Frontal cortex (tissue), 4 donors: ENCODE data around the gene AMY1B. TPM values are rescaled to one million over a fixed set of nuclear protein-coding genes. Genes with fewer than 3 reads are reported as not detected.
"Not testable (repeated sequence)": the region's sequence is repeated elsewhere in the genome, so short reads cannot be mapped to it uniquely, and the experiment has no call there.

Source experiments
- DNase-seq, 2 donors: peaks; one replicate each; pipeline ENCODE4 v3.0.0; 2012; ENCODE audit warnings: low spot score in 2 of 2
- FAIRE-seq: peaks from 2 replicates; lab custom pipeline; 2012; peaks lifted over from hg19 to GRCh38; lab: Jason Lieb, UNC
- total RNA-seq: library from RNA; depleted of rRNA; stranded (reverse); fragments of >200 nt; gene quantifications from one replicate; pipeline ENCODE4 v1.2.3, GENCODE V29; 2014
- donor health status: control.
- donor health status: control.
- donor health status: control.

The AMY1B gene
- not detected for total RNA-seq

DNA sequence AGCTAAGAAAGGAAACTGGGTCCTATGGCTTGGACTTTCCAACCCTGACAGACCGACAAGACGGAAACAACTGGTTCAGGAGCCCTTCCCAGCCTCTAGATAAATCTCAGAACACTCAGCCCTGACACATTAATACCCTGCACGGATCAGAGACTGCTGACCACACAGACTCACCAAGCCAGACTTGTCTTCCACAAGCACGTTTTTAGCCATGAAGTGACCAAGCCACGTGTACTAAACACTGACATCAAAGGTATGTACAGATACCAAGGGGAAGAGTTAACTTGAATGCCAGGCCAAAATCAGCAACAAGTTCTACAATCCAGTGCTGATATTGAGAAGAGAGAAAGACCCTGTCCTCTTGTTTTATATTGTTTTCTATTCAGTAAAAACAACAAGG is at the start of gene AMY1B:
Gene AMY1B, minus strand, starts transcription at position 101 of the 400 bp plus-strand sequence. CDS start 571 bp downstream, outside the sequence.
- not testable (repeated sequence) for DNase-seq, FAIRE-seq

GRCh38 chr1:103745040-103745439 is 49.0 kb upstream of the AMY1B start:
- DNase-seq, FAIRE-seq: not testable (repeated sequence)

- DNase-seq, FAIRE-seq: not testable (repeated sequence)
Measured at GRCh38 chr1:103744449-103744848, 48.4 kb upstream of the AMY1B start.

- DNase-seq, result not testable (repeated sequence)
- peak; percentile 57 for FAIRE-seq
Measured at GRCh38 chr1:103738031-103738430, 42.0 kb upstream of the AMY1B start.

DNA sequence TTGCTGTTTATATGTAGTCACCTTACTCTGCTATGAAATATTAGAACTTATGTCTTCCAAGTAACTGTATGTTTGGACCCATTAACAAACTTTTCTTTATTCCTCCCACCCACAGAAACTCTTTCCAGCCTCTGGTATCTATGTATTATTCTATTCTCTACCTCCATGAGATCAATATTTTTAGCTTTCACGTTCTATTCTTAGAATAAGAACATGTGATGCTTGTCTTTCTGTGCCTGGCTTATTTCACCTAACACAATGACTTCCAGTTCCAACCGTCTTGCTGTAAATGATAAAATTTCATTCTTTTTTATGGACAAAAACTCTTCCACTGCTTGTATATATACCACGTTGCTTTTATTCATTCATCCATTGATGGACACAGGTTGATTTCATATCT is 39.3 kb upstream of the AMY1B start:
- FAIRE-seq, result peak; percentile 39
- not testable (repeated sequence) for DNase-seq

GRCh38 chr1:103721473-103721872 is 25.5 kb upstream of the AMY1B start:
- FAIRE-seq, DNase-seq: not testable (repeated sequence)

- not testable (repeated sequence) for FAIRE-seq, DNase-seq
Measured at GRCh38 chr1:103717404-103717803, 21.4 kb upstream of the AMY1B start.

- not testable (repeated sequence) for FAIRE-seq, DNase-seq
Measured at GRCh38 chr1:103710381-103710780, 14.4 kb upstream of the AMY1B start.

DNA sequence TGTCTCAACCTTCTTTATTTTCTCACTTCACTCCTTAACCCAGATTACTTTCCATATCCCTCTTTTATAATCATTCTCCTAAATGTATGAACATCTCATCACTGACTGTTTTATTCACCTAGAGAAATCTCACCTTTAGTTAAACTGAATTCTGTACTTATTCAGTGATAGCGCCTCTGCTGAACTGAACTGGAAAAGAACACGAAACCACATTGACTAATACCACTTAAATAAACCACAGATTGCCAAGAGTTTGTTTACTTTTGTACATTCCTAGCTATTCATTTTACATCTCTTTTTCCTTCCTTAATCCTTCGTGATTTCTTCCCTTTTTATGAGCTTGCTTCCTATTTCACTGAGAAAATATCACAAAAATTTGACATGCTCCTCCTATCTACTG is 11.7 kb upstream of the AMY1B start:
- DNase-seq, FAIRE-seq: not testable (repeated sequence)

DNA sequence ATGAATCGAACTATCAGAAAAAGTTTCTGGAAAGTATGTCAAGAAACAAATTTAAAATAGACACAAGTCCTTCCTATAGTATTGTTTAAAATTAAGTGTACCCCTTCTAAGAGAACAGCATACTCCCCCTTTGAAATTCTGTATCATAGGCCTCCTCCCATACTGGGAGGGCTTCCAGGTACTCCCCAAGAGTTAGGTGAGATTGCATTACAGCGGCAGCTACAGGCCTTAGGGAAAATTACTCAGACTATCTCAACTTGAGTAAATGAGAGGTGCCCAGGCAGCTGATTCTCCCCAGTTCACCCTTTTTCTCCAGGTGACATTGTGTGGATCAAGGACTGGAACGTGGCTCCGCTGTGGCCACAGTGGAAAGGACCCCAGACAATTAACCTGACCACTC is 5.2 kb upstream of the AMY1B start:
- not testable (repeated sequence) for DNase-seq

GRCh38 chr1:103700669-103701068 is 4.7 kb upstream of the AMY1B start:
- not testable (repeated sequence) for FAIRE-seq, DNase-seq

More for the DNA sequence above, 5.2 kb upstream of the AMY1B start:
- not testable (repeated sequence) for FAIRE-seq

- FAIRE-seq, DNase-seq: not testable (repeated sequence)
Measured at GRCh38 chr1:103697430-103697829, 1.4 kb upstream of the AMY1B start.

DNA sequence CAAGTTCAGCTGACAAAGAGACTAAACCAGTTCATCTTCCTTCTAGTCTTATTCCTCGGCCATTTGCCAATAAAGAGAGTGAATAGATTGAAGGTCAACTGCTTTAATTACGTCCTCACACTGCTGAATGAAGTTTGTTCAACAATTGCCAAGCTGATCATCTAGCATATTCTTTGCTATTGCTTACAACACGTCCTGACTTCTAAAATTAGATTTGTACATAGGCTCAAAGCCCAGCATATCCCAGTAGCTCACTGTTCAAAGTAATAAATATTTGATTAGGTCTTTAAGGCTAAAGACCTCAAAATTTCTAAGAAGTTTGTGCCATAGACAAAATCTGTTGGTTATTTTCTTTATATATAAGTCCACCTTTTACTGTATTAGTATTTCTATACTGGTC is 19.7 kb downstream of the AMY1B start:
- DNase-seq, result not testable (repeated sequence)
- peak; percentile 3 for FAIRE-seq

DNA sequence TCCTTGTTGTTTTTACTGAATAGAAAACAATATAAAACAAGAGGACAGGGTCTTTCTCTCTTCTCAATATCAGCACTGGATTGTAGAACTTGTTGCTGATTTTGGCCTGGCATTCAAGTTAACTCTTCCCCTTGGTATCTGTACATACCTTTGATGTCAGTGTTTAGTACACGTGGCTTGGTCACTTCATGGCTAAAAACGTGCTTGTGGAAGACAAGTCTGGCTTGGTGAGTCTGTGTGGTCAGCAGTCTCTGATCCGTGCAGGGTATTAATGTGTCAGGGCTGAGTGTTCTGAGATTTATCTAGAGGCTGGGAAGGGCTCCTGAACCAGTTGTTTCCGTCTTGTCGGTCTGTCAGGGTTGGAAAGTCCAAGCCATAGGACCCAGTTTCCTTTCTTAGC is 40.5 kb downstream of the AMY1B start, which contains the start of gene AMY1A:
Gene AMY1A, plus strand, starts transcription at position 301 of the 400 bp plus-strand sequence. CDS start 571 bp downstream, outside the sequence.
- not testable (repeated sequence) for DNase-seq, FAIRE-seq

- not testable (repeated sequence) for FAIRE-seq, DNase-seq
Measured at GRCh38 chr1:103654133-103654532, 41.9 kb downstream of the AMY1B start.

GRCh38 chr1:103650889-103651288 is 45.1 kb downstream of the AMY1B start:
- not testable (repeated sequence) for FAIRE-seq, DNase-seq

DNA sequence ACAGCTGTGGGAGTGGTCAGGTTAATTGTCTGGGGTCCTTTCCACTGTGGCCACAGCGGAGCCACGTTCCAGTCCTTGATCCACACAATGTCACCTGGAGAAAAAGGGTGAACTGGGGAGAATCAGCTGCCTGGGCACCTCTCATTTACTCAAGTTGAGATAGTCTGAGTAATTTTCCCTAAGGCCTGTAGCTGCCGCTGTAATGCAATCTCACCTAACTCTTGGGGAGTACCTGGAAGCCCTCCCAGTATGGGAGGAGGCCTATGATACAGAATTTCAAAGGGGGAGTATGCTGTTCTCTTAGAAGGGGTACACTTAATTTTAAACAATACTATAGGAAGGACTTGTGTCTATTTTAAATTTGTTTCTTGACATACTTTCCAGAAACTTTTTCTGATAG is 45.7 kb downstream of the AMY1B start:
- FAIRE-seq, DNase-seq: not testable (repeated sequence)

DNA sequence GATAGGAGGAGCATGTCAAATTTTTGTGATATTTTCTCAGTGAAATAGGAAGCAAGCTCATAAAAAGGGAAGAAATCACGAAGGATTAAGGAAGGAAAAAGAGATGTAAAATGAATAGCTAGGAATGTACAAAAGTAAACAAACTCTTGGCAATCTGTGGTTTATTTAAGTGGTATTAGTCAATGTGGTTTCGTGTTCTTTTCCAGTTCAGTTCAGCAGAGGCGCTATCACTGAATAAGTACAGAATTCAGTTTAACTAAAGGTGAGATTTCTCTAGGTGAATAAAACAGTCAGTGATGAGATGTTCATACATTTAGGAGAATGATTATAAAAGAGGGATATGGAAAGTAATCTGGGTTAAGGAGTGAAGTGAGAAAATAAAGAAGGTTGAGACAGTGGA is 52.1 kb downstream of the AMY1B start:
- DNase-seq, result not testable (repeated sequence)
- FAIRE-seq, result peak; percentile 85

DNA sequence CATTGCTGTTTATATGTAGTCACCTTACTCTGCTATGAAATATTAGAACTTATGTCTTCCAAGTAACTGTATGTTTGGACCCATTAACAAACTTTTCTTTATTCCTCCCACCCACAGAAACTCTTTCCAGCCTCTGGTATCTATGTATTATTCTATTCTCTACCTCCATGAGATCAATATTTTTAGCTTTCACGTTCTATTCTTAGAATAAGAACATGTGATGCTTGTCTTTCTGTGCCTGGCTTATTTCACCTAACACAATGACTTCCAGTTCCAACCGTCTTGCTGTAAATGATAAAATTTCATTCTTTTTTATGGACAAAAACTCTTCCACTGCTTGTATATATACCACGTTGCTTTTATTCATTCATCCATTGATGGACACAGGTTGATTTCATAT is 54.8 kb downstream of the AMY1B start:
- peak; percentile 19 for FAIRE-seq
- DNase-seq, result not testable (repeated sequence)
